ENCODE measurements around the gene PALLD.

- TF ChIP-seq, protein P1, sequence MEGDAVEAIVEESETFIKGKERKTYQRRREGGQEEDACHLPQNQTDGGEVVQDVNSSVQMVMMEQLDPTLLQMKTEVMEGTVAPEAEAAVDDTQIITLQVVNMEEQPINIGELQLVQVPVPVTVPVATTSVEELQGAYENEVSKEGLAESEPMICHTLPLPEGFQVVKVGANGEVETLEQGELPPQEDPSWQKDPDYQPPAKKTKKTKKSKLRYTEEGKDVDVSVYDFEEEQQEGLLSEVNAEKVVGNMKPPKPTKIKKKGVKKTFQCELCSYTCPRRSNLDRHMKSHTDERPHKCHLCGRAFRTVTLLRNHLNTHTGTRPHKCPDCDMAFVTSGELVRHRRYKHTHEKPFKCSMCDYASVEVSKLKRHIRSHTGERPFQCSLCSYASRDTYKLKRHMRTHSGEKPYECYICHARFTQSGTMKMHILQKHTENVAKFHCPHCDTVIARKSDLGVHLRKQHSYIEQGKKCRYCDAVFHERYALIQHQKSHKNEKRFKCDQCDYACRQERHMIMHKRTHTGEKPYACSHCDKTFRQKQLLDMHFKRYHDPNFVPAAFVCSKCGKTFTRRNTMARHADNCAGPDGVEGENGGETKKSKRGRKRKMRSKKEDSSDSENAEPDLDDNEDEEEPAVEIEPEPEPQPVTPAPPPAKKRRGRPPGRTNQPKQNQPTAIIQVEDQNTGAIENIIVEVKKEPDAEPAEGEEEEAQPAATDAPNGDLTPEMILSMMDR (IDR thresholded peaks at IDR 0.05): no peak
- no peak for TF ChIP-seq POLR2A (IDR thresholded peaks at IDR 0.05)
These were observed 247.2 kb downstream of the PALLD start for GRCh38 chr4:168744021-168744420.
